ENCODE results near the gene CAMSAP1. TPM values are rescaled to one million over a fixed set of nuclear protein-coding genes. Genes with fewer than 3 reads are reported as not detected.

Gene CAMSAP1
- total RNA-seq, 1 donor from 2014 or later, result 25.5 TPM

DNA sequence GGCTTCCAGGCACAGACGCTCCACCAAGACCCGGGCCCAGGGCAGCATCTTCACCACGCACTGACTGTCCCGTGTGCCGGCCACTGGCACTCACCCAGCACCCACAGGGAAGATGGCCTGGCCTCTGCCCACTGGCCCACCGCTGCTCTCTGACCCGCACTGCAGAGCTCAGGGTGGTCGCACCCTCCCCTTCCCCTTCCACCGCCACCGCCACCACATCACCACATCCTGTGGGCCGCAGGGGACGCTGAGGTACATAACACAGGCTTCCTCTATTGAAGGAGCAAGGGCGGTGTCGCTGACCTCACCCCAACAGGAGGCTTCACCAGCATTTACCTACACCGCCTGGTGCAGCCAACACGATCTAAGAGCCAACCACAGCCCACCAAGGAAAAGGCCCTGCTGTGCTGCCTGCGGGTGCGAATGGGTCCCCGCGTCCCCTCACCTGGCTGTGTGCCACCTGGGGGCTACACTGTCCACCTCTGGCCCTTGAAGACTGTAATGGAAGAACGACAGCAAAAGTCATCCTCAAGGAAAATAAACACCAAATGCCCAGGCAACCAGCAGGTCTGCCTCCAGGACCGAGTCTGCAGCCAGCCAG lies 101.8 kb downstream of the CAMSAP1 start:
- intact Hi-C loops (cut with DNase I), result no loop called here
- DNase-seq (ENCODE audit: low spot score), result no peak

GRCh38 chr9:135804581-135805421 lies 102.5 kb downstream of the CAMSAP1 start:
- DNase-seq (ENCODE audit: low spot score), result no peak
- intact Hi-C loops (cut with DNase I), result no loop called here

DNA sequence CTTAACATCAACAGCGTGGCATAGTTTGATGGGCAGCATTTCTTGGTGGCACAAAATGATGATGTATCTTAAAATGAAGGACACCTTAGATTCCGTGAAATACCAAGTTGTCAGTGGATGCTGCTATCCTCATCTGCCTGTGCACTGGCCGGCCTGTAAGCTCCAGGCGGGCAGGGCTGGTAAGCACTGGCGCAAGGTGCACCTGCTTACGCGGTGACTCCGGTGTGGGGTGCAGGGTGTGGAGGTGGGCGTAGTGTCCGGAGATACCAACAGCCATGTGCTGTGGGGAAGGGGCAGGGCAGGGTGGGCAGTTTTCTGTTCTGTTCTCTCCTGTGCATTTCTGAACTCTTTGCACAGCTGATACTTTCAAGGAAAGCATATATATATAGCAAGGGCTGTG lies 103.9 kb downstream of the CAMSAP1 start:
- no peak for DNase-seq (ENCODE audit: low spot score)
- intact Hi-C loops (cut with DNase I), result no loop called here

- intact Hi-C loops (cut with DNase I), result no loop called here
- no peak for DNase-seq (ENCODE audit: low spot score)
Measured at GRCh38 chr9:135802876-135803419, 104.4 kb downstream of the CAMSAP1 start.

DNA sequence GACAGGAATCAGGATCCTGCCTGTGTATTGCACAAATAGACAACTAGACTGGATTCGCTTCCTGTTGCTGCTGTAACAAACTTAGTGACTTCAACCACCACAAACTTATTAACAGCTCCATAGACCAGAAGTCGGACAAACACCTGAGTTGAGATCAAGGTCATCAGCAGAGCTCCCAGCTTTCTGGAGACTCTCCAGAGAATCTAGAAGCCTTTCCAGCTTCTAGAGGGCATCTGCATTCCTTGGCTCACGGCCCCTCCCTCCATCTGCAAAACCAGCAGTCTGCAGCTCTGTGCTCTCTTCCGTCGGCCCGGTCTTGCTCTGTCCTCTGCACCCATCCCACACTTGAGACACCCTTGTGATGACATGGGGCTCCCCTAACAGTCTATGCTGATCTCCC lies 106.3 kb downstream of the CAMSAP1 start:
- DNase-seq (ENCODE audit: low spot score), result no peak
- intact Hi-C loops (cut with DNase I), result no loop called here

DNA sequence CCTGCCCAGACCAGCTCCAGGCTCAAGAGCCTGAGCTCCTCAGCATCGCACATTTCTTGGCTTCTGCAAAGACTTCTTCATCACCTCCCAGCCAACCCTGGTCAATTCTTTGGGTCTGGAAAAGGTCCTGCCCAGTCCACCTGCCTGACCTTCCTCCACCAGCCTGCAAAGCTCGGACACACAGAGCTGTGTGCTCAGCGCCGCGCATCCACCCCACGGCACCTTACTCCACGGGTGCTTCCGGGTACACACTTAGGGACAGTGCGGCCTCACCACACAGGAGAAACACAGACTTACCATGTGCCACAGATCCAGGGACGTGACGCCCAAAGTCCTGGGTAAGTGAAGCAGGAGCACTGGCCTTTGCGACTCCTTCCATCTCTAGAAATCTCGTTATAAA lies 108.1 kb downstream of the CAMSAP1 start:
- intact Hi-C loops (cut with DNase I), result no loop called here

DNA sequence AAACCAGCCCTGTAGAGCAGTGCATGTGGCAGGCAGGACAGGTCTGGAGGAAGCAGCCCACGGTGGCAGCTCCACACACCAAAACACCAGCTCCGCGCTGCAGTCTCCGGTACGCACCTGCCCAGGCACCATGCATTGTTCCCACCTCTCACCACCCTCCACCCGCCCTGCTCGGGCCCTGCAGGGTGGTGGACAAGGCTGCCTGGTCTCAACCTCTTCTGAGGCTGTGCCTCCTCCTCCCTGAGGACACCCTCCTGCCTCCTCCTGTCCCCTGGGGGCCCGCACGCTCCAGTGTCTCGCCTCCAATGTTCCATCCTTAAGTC lies 109.1 kb downstream of the CAMSAP1 start:
- intact Hi-C loops (cut with DNase I), result no loop called here
- DNase-seq (ENCODE audit: low spot score), result no peak

More for the DNA sequence above, 108.1 kb downstream of the CAMSAP1 start:
- DNase-seq (ENCODE audit: low spot score), result no peak

- intact Hi-C loops (cut with DNase I), result no loop called here
- no peak for DNase-seq (ENCODE audit: low spot score)
Measured at GRCh38 chr9:135797507-135798262, 109.7 kb downstream of the CAMSAP1 start.

DNA sequence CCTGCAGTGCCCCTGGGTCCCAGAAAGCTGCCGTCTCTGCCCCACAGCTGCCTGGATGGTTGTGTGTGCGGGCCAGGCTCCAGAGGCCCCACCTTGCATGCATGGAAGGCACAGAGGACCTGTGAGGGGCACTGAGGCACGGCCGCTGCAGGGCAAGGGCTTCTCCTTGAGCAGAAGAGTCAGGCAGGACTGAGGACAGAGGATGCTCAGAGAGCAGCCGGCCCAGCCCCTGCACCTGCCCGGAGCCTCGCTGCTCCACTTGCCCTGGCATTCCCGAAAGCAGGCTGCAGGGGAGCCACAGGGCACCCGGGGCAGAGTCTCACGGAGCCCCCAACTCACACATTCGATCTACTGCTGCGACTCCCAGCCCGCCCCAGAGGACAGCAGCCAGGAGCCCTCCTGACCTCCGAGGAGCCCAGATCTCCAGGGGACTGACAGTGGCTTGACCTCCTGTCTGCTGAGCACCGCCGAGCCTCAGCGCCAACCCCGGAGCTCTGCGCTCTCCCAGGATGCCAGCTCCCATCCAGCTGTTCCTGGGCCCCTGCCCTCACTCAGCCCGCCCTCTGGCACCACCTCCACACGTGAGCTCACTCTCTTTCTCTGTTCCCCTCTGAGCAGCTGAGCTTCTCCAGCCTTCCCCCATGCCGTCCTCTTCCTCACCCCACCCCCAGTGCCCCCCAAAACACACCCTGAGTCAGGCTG lies 110.4 kb downstream of the CAMSAP1 start:
- no peak for DNase-seq (ENCODE audit: low spot score)
- intact Hi-C loops (cut with DNase I), result no loop called here

DNA sequence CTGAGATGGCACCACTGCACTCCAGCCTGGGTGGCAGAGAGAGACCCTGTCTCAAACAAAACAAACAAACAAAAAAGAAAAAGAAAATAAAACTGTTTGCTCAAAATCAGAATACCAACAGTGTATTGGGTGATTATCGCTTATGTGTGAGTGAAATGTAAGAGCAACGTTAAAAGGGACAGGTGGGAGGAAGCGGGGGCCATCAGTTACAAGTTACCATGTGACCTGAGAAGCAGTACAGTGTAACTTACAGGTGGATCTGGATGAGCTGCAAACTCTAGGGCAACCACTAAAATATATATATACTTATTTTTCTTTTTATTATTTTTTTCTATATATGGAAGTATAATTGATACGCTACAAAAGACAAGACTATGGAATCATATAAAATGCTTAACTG lies 112.0 kb downstream of the CAMSAP1 start:
- intact Hi-C loops (cut with DNase I), result no loop called here
- no peak for DNase-seq (ENCODE audit: low spot score)

DNA sequence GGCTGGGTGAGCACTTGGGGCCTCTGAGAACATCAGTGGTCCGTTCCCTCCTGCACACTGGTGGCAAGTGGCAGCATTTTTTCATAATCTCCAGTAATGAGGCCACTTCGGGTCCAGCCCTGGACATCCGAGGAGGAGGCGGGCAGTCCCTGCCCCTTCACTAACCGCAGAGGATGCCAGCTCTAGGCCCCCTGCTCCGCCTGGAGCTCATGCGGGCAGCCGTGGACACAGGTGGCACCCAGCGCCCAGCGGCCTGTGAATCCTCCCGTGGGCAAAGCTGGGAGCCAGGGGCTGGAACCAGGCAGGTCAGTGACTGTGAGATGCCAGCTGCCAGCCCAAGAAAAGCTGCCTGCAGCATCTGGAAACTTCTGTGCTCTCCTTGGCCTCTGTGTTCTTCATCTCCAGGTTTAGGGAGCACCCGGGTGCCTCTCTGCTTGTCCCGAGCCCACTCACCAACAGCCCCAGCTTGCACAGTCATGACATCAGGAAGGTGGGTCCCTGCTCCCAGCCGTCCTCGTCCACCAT lies 112.9 kb downstream of the CAMSAP1 start:
- intact Hi-C loops (cut with DNase I), result no loop called here
- no peak for DNase-seq (ENCODE audit: low spot score)

GRCh38 chr9:135794057-135794335 lies 113.3 kb downstream of the CAMSAP1 start:
- no peak for DNase-seq (ENCODE audit: low spot score)
- intact Hi-C loops (cut with DNase I), result no loop called here

GRCh38 chr9:135793221-135794056 lies 113.9 kb downstream of the CAMSAP1 start:
- intact Hi-C loops (cut with DNase I), result no loop called here

DNA sequence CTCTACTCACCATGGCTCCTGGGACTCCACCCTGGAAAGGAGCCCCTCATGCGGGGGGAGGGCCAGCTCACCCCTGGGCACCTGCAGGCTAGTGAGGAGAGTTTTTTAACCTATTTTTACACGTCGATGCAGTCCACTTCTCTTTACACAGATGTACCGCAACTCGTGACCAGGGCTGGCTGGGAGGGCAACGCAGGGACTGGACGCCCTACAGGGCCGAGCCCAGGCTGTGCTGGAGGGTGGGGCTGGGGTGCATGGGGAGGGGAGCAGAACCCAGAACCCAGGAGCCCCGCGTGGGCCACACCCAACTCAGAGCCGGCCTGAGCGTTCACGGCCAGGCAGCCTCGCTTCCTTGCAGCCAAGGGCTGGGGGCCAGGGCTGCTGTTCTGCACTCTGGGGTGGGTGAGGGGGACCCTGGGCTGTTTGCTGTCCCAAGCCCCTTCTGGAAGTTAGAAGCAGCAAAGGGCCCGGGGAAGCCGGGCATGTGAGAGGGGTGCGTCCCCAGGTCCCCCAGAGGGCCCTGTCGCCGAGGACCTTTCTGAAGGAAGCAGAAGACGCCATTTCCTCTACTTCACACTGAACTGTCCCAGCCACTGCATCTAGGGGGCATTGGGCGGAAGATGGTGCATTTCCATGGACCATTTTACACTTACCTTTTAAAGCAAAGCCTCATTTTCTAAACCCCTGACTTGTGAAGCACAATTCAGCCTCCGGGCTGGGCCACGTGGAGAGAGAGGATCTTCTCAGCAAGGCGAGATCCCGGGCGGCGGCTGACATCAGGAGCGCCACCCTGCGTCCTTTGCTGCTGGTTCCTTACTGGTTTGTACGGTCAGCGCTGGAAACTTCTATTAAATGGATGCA lies 114.8 kb downstream of the CAMSAP1 start:
- intact Hi-C loops (cut with DNase I), result no loop called here
- no peak for DNase-seq (ENCODE audit: low spot score)

More at GRCh38 chr9:135793221-135794056, 113.9 kb downstream of the CAMSAP1 start:
- no peak for DNase-seq (ENCODE audit: low spot score)

- intact Hi-C loops (cut with DNase I), result no loop called here
- no peak for DNase-seq (ENCODE audit: low spot score)
Measured at GRCh38 chr9:135791431-135792267, 115.7 kb downstream of the CAMSAP1 start.

GRCh38 chr9:135790850-135791249 lies 116.5 kb downstream of the CAMSAP1 start:
- intact Hi-C loops (cut with DNase I), result no loop called here
- DNase-seq (ENCODE audit: low spot score), result no peak

- intact Hi-C loops (cut with DNase I), result no loop called here
Measured at GRCh38 chr9:135790356-135790755, 117.0 kb downstream of the CAMSAP1 start.

More at GRCh38 chr9:135790356-135790755, 117.0 kb downstream of the CAMSAP1 start:
- no peak for DNase-seq (ENCODE audit: low spot score)
